Activated B cell treated with CpG ODN at 0.5 μM for 24 hours (primary cell): ENCODE data around the gene DNAAF8. TPM values are rescaled to one million over a fixed set of nuclear protein-coding genes. Genes with fewer than 3 reads are reported as not detected.

Experiments used
- ATAC-seq: fragments of 200-7000 bp; cut with Tn5 transposase; one replicate; pipeline ENCODE4 v1.10.0; 2021; ENCODE audit warnings: low read depth, mild to moderate bottlenecking, moderate library complexity
- CTCF ChIA-PET: fragments of 350-600 bp; sonication (Branson Sonifier 250); formaldehyde crosslinking; loops from one replicate; lab custom pipeline; 2021; ENCODE audit warnings: antibody characterized with exemption; lab: Charles Lee
- POLR2A ChIA-PET: fragments of 350-600 bp; sonication (Branson Sonifier 250); formaldehyde crosslinking; loops from one replicate; lab custom pipeline; 2021; ENCODE audit warnings: antibody characterized with exemption; lab: Charles Lee
- DNase-seq: peaks from one replicate; pipeline ENCODE4 v3.0.0; 2022
- H3K27ac Mint-ChIP-seq: one replicate; pipeline ENCODE4 v1.8.0; 2020; ENCODE audit warnings: mixed read lengths
- H3K27me3 Mint-ChIP-seq: one replicate; pipeline ENCODE4 v1.8.0; 2021; ENCODE audit warnings: mixed read lengths
- H3K36me3 Mint-ChIP-seq: one replicate; pipeline ENCODE4 v1.8.0; 2021; ENCODE audit warnings: low read depth, mixed read lengths
- H3K4me1 Mint-ChIP-seq: one replicate; pipeline ENCODE4 v1.8.0; 2021; ENCODE audit warnings: mixed read lengths
- H3K4me3 Mint-ChIP-seq: one replicate; pipeline ENCODE4 v1.8.0; 2020; ENCODE audit warnings: mild to moderate bottlenecking, mixed read lengths
- H3K9me3 Mint-ChIP-seq: one replicate; pipeline ENCODE4 v1.8.0; 2020; ENCODE audit warnings: mixed read lengths
- CTCF ChIP-seq: fragments of 200-600 bp; IDR thresholded peaks from one replicate; pipeline ENCODE4 v1.8.0; 2022; ENCODE audit warnings: antibody characterized with exemption, mild to moderate bottlenecking
- intact Hi-C: fragments of 100-400 bp; cut with micrococcal nuclease; formaldehyde crosslinking; loops from one replicate; pipeline ENCODE4 v1.15.1; 2024
- total RNA-seq: library from RNA; stranded (reverse); gene quantifications from 2 replicates; pipeline ENCODE4 v1.2.3, GENCODE V29; 2022

Gene DNAAF8
- total RNA-seq, 1 donor from 2014 or later = 0.31 TPM

- H3K9me3 Mint-ChIP-seq = no peaks in the 10 kb centered on the region
- POLR2A ChIA-PET = interaction anchor here (0.6 kb wide), 1 partner anchor 299 kb away, joined by 11 read pairs; no protein-coding TSS in a partner anchor
- H3K4me1 Mint-ChIP-seq = peaks cover 10% of the 10 kb centered on the region
- H3K27me3 Mint-ChIP-seq = no peaks in the 10 kb centered on the region
- no peak overlapping the region for H3K27ac Mint-ChIP-seq
- intact Hi-C loops = no loop called here
- CTCF ChIA-PET = no interaction called here
- TF ChIP-seq CTCF = no peak
- ATAC-seq (no peak), DNase-seq (no peak)
- H3K36me3 Mint-ChIP-seq = peaks cover 54% of the 10 kb centered on the region
- H3K4me3 Mint-ChIP-seq = no peak overlapping the region
These were observed 27.9 kb downstream of the DNAAF8 start for GRCh38 chr16:4762205-4762604.

GRCh38 chr16:4763791-4764190 is 29.5 kb downstream of the DNAAF8 start:
- Mint-ChIP-seq H3K4me3 (no peak overlapping the region), H3K36me3 (peaks cover 43% of the 10 kb centered on the region), H3K27ac (no peak overlapping the region), H3K9me3 (no peaks in the 10 kb centered on the region), H3K4me1 (peaks cover 24% of the 10 kb centered on the region), H3K27me3 (no peaks in the 10 kb centered on the region)
- TF ChIP-seq CTCF = no peak
- POLR2A ChIA-PET = no interaction called here
- intact Hi-C loops = no loop called here
- CTCF ChIA-PET = no interaction called here
- DNase-seq = no peak
- ATAC-seq = no peak

- Mint-ChIP-seq H3K4me3 (peak overlapping the region; percentile 89), H3K27ac (peak overlapping the region; percentile 66), H3K36me3 (peaks cover 23% of the 10 kb centered on the region), H3K4me1 (peaks cover 24% of the 10 kb centered on the region), H3K27me3 (no peaks in the 10 kb centered on the region), H3K9me3 (no peaks in the 10 kb centered on the region)
- DNase-seq (no peak), ATAC-seq (no peak)
- no peak for TF ChIP-seq CTCF
- ChIA-PET POLR2A (interaction anchor here (2.3 kb wide), 1 partner anchor 31 kb away, joined by 10 read pairs; the partner anchor contains the start of genes ANKS3 and DNAAF8), CTCF (no interaction called here)
- intact Hi-C loops = no loop called here
These were observed 31.5 kb downstream of the DNAAF8 start for GRCh38 chr16:4765511-4766474.

GRCh38 chr16:4766875-4767628 is 32.7 kb downstream of the DNAAF8 start, which contains the start of gene ZNF500:
ZNF500 (minus strand) TSS chr16:4767162; CDS start chr16:4765978, 1,184 bp downstream.
- Mint-ChIP-seq H3K36me3 (peaks cover 16% of the 10 kb centered on the region), H3K4me1 (peaks cover 24% of the 10 kb centered on the region), H3K27ac (peak within 1 kb of the TSS; percentile 91), H3K27me3 (no peaks in the 10 kb centered on the region), H3K4me3 (peak within 1 kb of the TSS; percentile 93), H3K9me3 (no peaks in the 10 kb centered on the region)
- ChIA-PET POLR2A (interaction anchor here (2.3 kb wide), 1 partner anchor 33 kb away, joined by 10 read pairs; the partner anchor contains the start of genes ANKS3 and DNAAF8), CTCF (no interaction called here)
- DNase-seq = peak; percentile 97
- intact Hi-C loops = loop anchor here (1.0 kb wide), 2 partner anchors 33 to 80 kb away; partner anchors contain the start of genes ANKS3, DNAAF8, GLYR1 and UBN1
- TF ChIP-seq CTCF = no peak
- peak; percentile 91 for ATAC-seq
